Endothelial cell of umbilical vein (primary cell): Measurements from ENCODE around the gene LTO1. TPM values are rescaled to one million over a fixed set of nuclear protein-coding genes. Genes with fewer than 3 reads are reported as not detected.

ENCODE experiments used
- BruUV-seq: library from RNA; stranded (reverse); fragments of 400-500 nt; replicated peaks from 2 replicates; lab custom pipeline; 2021; lab: Mats Ljungman, UMichigan
- CTCF ChIA-PET: fragments of 300-600, 350-600 bp; sonication (Branson Sonifier 250); formaldehyde crosslinking; loops from one replicate; lab custom pipeline; 2021; ENCODE audit warnings: antibody characterized with exemption, inconsistent platforms; lab: Charles Lee
- POLR2A ChIA-PET: fragments of 300-600, 350-600 bp; sonication (Branson Sonifier 250); formaldehyde crosslinking; loops from one replicate; lab custom pipeline; 2021; ENCODE audit warnings: antibody characterized with exemption, inconsistent platforms; lab: Charles Lee
- DNase-seq: peaks from one replicate; pipeline ENCODE4 v3.0.0-alpha.2; 2011; ENCODE audit warnings: low read depth, low spot score
- FAIRE-seq: peaks from 2 replicates; lab custom pipeline; 2011; peaks lifted over from hg19 to GRCh38; lab: Jason Lieb, UNC
- H2AFZ ChIP-seq: 2 replicates; pipeline ENCODE4 v1.6.0; 2012; ENCODE audit warnings: low read depth, low read length, control low read depth, inconsistent platforms
- H3K27ac ChIP-seq: 2 replicates; pipeline ENCODE4 v1.5.1; 2011; ENCODE audit warnings: low read depth, mild to moderate bottlenecking, control low read depth, low read length, moderate library complexity; ENCODE audit not compliant: insufficient read depth
- H3K27me3 ChIP-seq, 2 experiments: 2 replicates each; pipeline versions ENCODE4 v1.6.0 to v1.6.1; 2011; ENCODE audit warnings: low read length in 2 of 2, mixed read lengths in 1 of 2; ENCODE audit not compliant: control insufficient read depth in 2 of 2, insufficient read depth in 2 of 2
- H3K36me3 ChIP-seq, 2 experiments: 2 replicates in 1 of 2; 3 replicates in 1 of 2; pipeline ENCODE4 v1.5.1; 2011; ENCODE audit warnings: low read length in 2 of 2, mild to moderate bottlenecking in 1 of 2, moderate library complexity in 1 of 2; ENCODE audit not compliant: control insufficient read depth in 2 of 2, insufficient read depth in 2 of 2; ENCODE audit errors: extremely low read depth in 1 of 2
- H3K4me1 ChIP-seq: 3 replicates; pipeline ENCODE4 v1.5.1; 2011; ENCODE audit warnings: mild to moderate bottlenecking, low read length; ENCODE audit not compliant: control insufficient read depth, insufficient read depth; ENCODE audit errors: extremely low read depth
- H3K4me2 ChIP-seq: 2 replicates; pipeline ENCODE4 v1.6.1; 2011; ENCODE audit warnings: low read length, control low read depth, mixed read lengths; ENCODE audit not compliant: insufficient read depth
- H3K4me3 ChIP-seq, 3 experiments: fragments of 200-600 bp in 1 of 3; sonication (generic), shearing (Covaris generic) in 1 of 3; replicated peaks in 1 of 3; 2 replicates each; pipeline ENCODE4 v1.5.1; 2011 to 2016; ENCODE audit warnings: control low read depth in 3 of 3, low read length in 3 of 3, mild to moderate bottlenecking in 2 of 3, inconsistent platforms in 1 of 3, low read depth in 1 of 3, moderate library complexity in 1 of 3; ENCODE audit not compliant: insufficient read depth in 1 of 3
- H3K79me2 ChIP-seq: 2 replicates; pipeline ENCODE4 v1.6.0; 2012; ENCODE audit warnings: low read length, inconsistent platforms; ENCODE audit not compliant: control insufficient read depth, insufficient read depth
- H3K9ac ChIP-seq: replicated peaks from 2 replicates; pipeline ENCODE3; 2011; ENCODE audit warnings: low read length, control low read depth; ENCODE audit not compliant: insufficient read depth; ENCODE audit errors: extremely low read depth
- H3K9me1 ChIP-seq: replicated peaks from 3 replicates; pipeline ENCODE4 v1.6.0; 2011; ENCODE audit warnings: mild to moderate bottlenecking, low read length; ENCODE audit not compliant: control insufficient read depth, insufficient read depth; ENCODE audit errors: extremely low read depth
- H3K9me3 ChIP-seq: replicated peaks from 2 replicates; pipeline ENCODE4 v1.5.1; 2012; ENCODE audit warnings: low read length, inconsistent platforms; ENCODE audit not compliant: control insufficient read depth, insufficient read depth
- H4K20me1 ChIP-seq: replicated peaks from 2 replicates; pipeline ENCODE3; 2011; ENCODE audit warnings: mild to moderate bottlenecking, low read length; ENCODE audit not compliant: control insufficient read depth, insufficient read depth; ENCODE audit errors: extremely low read depth
- GATA2 ChIP-seq: IDR thresholded peaks from 2 replicates; pipeline ENCODE4 v1.7.0; 2011; ENCODE audit warnings: low read depth, mild to moderate bottlenecking, moderate library complexity, mixed read lengths, low read length; ENCODE audit not compliant: insufficient read length, insufficient read depth
- dilution Hi-C: fragments of 300-500 bp; cut with MboI; formaldehyde crosslinking; loops from one replicate; pipeline ENCODE4 v1.15.0; 2019; ENCODE audit warnings: low sequenced_read_pairs; ENCODE audit not compliant: extremely low pct_ligation_motif_present
- intact Hi-C: fragments of 100-400 bp; cut with micrococcal nuclease; formaldehyde crosslinking; loops from one replicate; pipeline ENCODE4 v1.10.0; 2022
- polyA plus RNA-seq, 4 experiments: library from polyadenylated mRNA; depleted of rRNA in 3 of 4; stranded (reverse) in 3 of 4; unstranded in 1 of 4; fragments of >200 nt; gene quantifications; 2 replicates each; pipeline versions ENCODE4 v1.2.1 to v1.2.3, GENCODE V29; 2011 to 2012; ENCODE audit warnings: missing spikeins in 1 of 4
- total RNA-seq: library from RNA; stranded (reverse); gene quantifications from 2 replicates; pipeline ENCODE4 v1.2.3, GENCODE V29; 2021
- TF ChIP-seq, protein P1 (sequence below): IDR thresholded peaks from 2 replicates; pipeline ENCODE4 v1.6.1; 2011; ENCODE audit not compliant: insufficient read depth, insufficient read length
- TF ChIP-seq, protein P2 (sequence below), 2 donors: IDR thresholded peaks; 1 replicate in 1 of 2; 2 replicates in 1 of 2; pipeline ENCODE4 v1.5.1; 2011; ENCODE audit warnings: low read length in 2 of 2, mild to moderate bottlenecking in 2 of 2, moderate library complexity in 2 of 2, control low read depth in 1 of 2, inconsistent platforms in 1 of 2, low read depth in 1 of 2; ENCODE audit not compliant: insufficient read depth in 1 of 2; ENCODE audit errors: extremely low read depth in 1 of 2

Gene LTO1
- total and polyA plus RNA-seq, 2 donors (not counting 3 experiments of a cell fraction or from before 2014, with no cell fraction given): 26.8 to 30.9 TPM

DNA sequence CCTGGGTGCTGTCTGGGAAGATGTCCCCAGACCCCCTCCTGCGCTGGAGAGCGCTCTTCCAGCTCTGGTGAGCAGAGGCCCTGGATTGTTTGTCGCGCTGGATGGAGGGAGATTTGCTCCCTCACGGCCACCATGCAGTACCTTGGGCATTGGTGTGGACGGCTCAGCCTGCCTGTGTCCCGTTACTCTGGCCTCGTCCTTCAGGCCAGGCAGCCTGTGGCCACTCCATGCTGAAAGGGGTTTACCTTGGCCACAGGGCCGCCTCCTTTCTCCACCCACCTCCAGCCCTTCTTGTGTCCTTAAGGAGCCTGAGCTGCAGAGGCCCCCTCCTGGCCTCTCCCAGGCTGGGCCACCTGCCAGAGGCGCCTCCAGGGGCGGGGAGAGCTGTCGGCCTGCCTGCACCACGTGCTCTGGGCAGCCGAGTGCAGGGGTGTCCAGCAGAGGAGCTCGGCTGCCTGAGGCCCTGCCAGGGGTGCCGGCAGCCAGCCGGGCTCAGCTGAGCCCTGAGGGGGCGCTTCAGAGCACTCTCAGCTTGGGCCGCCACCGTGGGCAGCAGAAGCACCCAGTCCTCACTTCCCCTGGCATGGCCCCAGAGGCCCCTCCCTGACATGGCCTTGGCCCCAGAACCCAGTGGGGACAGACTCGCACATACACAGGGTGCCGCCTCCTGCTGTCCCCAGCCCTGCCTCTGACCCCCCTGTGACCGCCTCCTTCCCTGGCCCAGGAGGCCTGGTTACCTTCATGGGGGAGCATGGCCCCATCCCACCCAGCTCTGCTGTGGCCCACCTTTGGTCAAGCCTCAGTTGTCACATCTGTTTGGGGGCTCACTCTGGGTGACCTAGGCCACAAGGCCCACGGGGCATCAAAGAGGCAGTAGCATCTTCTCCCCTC, 30.8 kb downstream of the LTO1 start:
- Histone ChIP-seq H3K4me1 (peaks cover 23% of the 10 kb centered on the region), H3K36me3 (peaks cover 16 to 26% of the 10 kb centered on the region in 2 experiments), H3K4me2 (peak overlapping the region; percentile 40), H3K79me2 (peaks cover 86% of the 10 kb centered on the region), H3K9ac (no peak overlapping the region), H4K20me1 (no peaks in the 10 kb centered on the region), H3K9me1 (no peaks in the 10 kb centered on the region), H3K4me3 (peak overlapping the region in 1 of 3 experiments; percentile 6), H2AFZ (no peak overlapping the region), H3K9me3 (no peaks in the 10 kb centered on the region), H3K27me3 (no peaks in the 10 kb centered on the region), H3K27ac (no peak overlapping the region)
- no TSS peak for BruUV-seq
- DNase-seq: peak; percentile 29
- dilution Hi-C loops: no loop called here
- intact Hi-C loops: no loop called here
- ChIA-PET CTCF (interaction anchor here (0.7 to 6.3 kb wide), 15 partner anchors 9 to 555 kb away, joined by 3 to 154 read pairs (median 3); partner anchors contain the start of genes LTO1 and MYEOV), POLR2A (no interaction called here)
- FAIRE-seq: no peak
- no peak for TF ChIP-seq GATA2
- TF ChIP-seq, protein P1, sequence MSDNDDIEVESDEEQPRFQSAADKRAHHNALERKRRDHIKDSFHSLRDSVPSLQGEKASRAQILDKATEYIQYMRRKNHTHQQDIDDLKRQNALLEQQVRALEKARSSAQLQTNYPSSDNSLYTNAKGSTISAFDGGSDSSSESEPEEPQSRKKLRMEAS: peak; percentile 50
- TF ChIP-seq, protein P2, sequence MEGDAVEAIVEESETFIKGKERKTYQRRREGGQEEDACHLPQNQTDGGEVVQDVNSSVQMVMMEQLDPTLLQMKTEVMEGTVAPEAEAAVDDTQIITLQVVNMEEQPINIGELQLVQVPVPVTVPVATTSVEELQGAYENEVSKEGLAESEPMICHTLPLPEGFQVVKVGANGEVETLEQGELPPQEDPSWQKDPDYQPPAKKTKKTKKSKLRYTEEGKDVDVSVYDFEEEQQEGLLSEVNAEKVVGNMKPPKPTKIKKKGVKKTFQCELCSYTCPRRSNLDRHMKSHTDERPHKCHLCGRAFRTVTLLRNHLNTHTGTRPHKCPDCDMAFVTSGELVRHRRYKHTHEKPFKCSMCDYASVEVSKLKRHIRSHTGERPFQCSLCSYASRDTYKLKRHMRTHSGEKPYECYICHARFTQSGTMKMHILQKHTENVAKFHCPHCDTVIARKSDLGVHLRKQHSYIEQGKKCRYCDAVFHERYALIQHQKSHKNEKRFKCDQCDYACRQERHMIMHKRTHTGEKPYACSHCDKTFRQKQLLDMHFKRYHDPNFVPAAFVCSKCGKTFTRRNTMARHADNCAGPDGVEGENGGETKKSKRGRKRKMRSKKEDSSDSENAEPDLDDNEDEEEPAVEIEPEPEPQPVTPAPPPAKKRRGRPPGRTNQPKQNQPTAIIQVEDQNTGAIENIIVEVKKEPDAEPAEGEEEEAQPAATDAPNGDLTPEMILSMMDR (IDR thresholded peaks at IDR 0.05; ENCODE audit: extremely low read depth in 1 of 2, insufficient read depth in 1 of 2, low read depth in 1 of 2, low read length in 2 of 2): peak; percentile 4 to 8
